ENCODE data around the gene TBX1. TPM values are rescaled to one million over a fixed set of nuclear protein-coding genes. Genes with fewer than 3 reads are reported as not detected.
"Not testable (repeated sequence)": the region's sequence is repeated elsewhere in the genome, so short reads cannot be mapped to it uniquely, and the experiment has no call there.

Gene TBX1
- total and polyA plus RNA-seq, 4 donors, result 1.1 to 7.8 (median 4.0) TPM

DNA sequence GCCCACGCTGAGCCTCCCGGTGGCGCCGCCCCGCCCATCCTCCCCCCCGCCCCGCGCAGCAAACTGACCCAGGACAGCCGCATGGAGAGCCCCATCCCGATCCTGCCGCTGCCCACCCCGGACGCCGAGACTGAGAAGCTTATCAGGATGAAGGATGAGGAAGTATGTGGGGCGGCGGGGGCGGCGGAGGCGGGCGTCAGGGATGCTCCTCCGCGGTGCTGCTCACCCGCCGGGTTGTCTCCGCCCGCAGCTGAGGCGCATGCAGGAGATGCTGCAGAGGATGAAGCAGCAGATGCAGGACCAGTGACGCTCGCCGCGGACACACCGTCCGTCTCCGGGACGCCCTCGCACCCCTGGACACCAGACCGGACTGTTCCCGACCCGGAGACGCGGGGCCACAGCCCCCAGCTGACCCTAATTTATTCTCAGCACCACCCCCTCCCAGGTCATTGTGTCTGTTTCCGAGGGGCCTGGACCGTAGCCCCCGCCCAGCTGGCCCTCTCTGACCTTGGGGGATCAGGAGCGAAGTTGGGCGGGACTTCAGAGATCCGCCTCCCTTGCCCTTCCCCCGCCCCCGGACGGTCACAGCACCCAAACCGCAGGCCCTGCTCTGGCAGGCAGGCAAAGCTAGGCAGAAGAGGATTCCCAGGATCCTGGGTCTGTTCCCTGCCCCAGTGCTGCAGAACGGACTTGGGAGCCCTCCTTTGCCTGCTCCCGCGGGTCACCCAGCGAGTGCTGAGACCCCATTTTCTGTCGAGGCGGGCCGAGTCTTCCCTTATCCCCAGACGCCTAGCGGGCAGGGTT is 38.2 kb upstream of the TBX1 start:
- H3K4me3 ChIP-seq (ENCODE audit: low read length in 2 of 2), result no peak overlapping the region
- no peak for ATAC-seq (ENCODE audit: low FRiP score)
- H3K27me3 ChIP-seq (ENCODE audit: control insufficient read depth in 1 of 2, insufficient read depth in 2 of 2, low read length in 1 of 2), result no peaks in the 10 kb centered on the region
- no peak for DNase-seq
- 85 to 86% methylated on average over 50 to 60 of the region's 60 CpGs for WGBS, 2 donors
- intact Hi-C loops (cut with DNase I), result no loop called here
- no peaks in the 10 kb centered on the region for H3K9me3 ChIP-seq (ENCODE audit: control insufficient read depth, low read length)
- H3K36me3 ChIP-seq (ENCODE audit: control insufficient read depth in 1 of 2, insufficient read depth in 2 of 2, low read length in 1 of 2), result no peaks in the 10 kb centered on the region
- no peak overlapping the region for H3K27ac ChIP-seq (ENCODE audit: low read depth in 1 of 2, low read length in 2 of 2)
- no peaks in the 10 kb centered on the region for H3K4me1 ChIP-seq (ENCODE audit: control insufficient read depth in 1 of 2, insufficient read depth in 2 of 2, low read length in 2 of 2)

DNA sequence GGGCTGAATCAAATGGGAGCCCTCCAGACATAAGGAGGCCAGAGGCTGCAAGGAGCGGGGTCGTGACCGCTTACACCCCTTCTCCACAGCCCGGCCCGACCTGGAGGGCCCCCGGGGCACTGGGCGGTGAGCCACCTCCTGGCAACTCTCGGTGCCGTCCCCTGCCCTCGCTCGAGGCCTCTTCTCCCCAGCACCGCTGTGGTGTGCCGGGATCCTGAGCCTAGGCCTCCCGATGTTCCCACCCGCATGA is 37.7 kb upstream of the TBX1 start:
- intact Hi-C loops (cut with DNase I), result no loop called here
- 82 to 86% methylated on average over 15 of the region's 15 CpGs for WGBS, 2 donors
- DNase-seq, result no peak
- H3K4me3 ChIP-seq (ENCODE audit: low read length in 2 of 2), result no peak overlapping the region
- H3K36me3 ChIP-seq (ENCODE audit: control insufficient read depth in 1 of 2, insufficient read depth in 2 of 2, low read length in 1 of 2), result no peaks in the 10 kb centered on the region
- H3K27ac ChIP-seq (ENCODE audit: low read depth in 1 of 2, low read length in 2 of 2), result no peak overlapping the region
- no peaks in the 10 kb centered on the region for H3K4me1 ChIP-seq (ENCODE audit: control insufficient read depth in 1 of 2, insufficient read depth in 2 of 2, low read length in 2 of 2)
- H3K9me3 ChIP-seq (ENCODE audit: control insufficient read depth, low read length), result no peaks in the 10 kb centered on the region
- no peaks in the 10 kb centered on the region for H3K27me3 ChIP-seq (ENCODE audit: control insufficient read depth in 1 of 2, insufficient read depth in 2 of 2, low read length in 1 of 2)
- no peak for ATAC-seq (ENCODE audit: low FRiP score)

DNA sequence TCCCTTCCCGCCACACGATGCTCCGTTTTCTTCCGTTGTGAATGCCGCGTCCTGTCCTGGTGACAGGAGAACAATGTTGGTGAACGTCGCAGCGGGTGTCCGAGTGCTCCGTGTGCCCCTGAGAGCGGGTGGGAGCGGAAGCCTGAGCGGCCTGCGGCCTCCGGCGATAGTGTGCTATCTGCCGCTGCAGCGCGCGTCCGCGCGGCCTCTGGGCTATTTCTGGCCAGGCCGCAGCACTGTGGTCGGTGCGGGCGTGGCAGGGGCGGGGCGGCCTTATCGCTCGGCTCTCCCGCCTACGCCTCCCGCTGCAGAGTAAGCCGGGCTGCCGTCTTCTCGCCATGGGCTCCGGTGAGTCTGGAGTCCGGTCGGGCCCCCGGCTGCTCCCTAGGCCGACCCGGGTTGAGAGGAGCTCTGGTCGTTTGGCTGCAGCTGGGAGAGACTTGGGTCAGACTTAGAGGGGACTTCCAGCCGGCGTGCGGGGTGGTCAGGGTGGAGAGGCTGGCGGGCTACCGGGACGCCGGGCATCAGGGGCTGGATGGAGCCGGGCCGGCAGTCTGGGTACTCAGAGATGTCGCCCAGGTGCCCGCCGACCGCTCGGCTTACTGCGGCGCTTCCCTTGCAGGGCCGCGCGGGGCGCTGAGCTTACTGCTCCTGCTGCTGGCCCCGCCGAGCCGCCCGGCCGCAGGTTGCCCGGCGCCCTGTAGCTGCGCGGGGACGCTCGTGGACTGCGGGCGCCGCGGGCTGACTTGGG is 37.2 kb upstream of the TBX1 start, which contains the start of gene GP1BB:
GP1BB (plus strand) TSS at position 308 of the 751 bp plus-strand sequence; CDS start at position 339, 31 bp downstream.
- ATAC-seq (ENCODE audit: low FRiP score), result peak; percentile 3
- intact Hi-C loops (cut with DNase I), result no loop called here
- no peak for DNase-seq
- Histone ChIP-seq H3K4me1 (ENCODE audit: control insufficient read depth in 1 of 2, insufficient read depth in 2 of 2, low read length in 2 of 2) (no peaks in the 10 kb centered on the region), H3K4me3 (ENCODE audit: low read length in 2 of 2) (no peak within 1 kb of the TSS), H3K36me3 (ENCODE audit: control insufficient read depth in 1 of 2, insufficient read depth in 2 of 2, low read length in 1 of 2) (no peaks in the 10 kb centered on the region), H3K27me3 (ENCODE audit: control insufficient read depth in 1 of 2, insufficient read depth in 2 of 2, low read length in 1 of 2) (no peaks in the 10 kb centered on the region), H3K9me3 (ENCODE audit: control insufficient read depth, low read length) (no peaks in the 10 kb centered on the region), H3K27ac (ENCODE audit: low read depth in 1 of 2, low read length in 2 of 2) (no peak within 1 kb of the TSS)
- WGBS, 2 donors, result 80 to 81% methylated on average over 80 of the region's 80 CpGs

DNA sequence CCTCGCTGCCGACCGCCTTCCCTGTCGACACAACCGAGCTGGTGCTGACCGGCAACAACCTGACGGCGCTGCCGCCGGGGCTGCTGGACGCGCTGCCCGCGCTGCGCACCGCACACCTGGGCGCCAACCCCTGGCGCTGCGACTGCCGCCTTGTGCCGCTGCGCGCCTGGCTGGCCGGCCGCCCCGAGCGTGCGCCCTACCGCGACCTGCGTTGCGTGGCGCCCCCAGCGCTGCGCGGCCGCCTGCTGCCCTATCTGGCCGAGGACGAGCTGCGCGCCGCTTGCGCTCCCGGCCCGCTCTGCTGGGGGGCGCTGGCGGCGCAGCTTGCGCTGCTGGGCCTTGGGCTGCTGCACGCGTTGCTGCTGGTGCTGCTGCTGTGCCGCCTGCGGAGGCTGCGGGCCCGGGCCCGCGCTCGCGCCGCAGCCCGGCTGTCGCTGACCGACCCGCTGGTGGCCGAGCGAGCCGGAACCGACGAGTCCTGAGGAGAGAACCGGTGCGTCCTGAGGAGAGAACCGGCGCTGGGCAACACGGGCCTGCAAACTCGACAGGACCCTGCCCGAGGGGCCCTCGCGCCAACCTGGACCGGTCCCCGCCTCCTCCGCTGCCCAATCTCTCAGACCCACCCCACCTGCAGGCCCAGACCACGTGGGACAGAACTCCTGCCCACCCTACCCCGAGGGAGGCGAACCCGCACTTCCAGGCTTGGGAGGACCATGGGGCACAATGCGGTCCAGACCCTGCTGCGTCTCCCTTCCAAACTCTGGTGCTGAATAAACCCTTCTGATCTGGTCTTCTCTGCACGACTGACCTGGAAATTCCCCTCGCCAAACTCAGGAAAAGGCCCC is 36.4 kb upstream of the TBX1 start:
- DNase-seq (no peak), ATAC-seq (ENCODE audit: low FRiP score) (no peak)
- no peaks in the 10 kb centered on the region for H3K27me3 ChIP-seq (ENCODE audit: control insufficient read depth in 1 of 2, insufficient read depth in 2 of 2, low read length in 1 of 2)
- H3K9me3 ChIP-seq (ENCODE audit: control insufficient read depth, low read length), result no peaks in the 10 kb centered on the region
- H3K4me1 ChIP-seq (ENCODE audit: control insufficient read depth in 1 of 2, insufficient read depth in 2 of 2, low read length in 2 of 2), result no peaks in the 10 kb centered on the region
- no peaks in the 10 kb centered on the region for H3K36me3 ChIP-seq (ENCODE audit: control insufficient read depth in 1 of 2, insufficient read depth in 2 of 2, low read length in 1 of 2)
- WGBS, 2 donors, result 82 to 87% methylated on average over 78 to 89 of the region's 89 CpGs
- H3K27ac ChIP-seq (ENCODE audit: low read depth in 1 of 2, low read length in 2 of 2), result no peak overlapping the region
- intact Hi-C loops (cut with DNase I), result no loop called here
- H3K4me3 ChIP-seq (ENCODE audit: low read length in 2 of 2), result no peak overlapping the region

DNA sequence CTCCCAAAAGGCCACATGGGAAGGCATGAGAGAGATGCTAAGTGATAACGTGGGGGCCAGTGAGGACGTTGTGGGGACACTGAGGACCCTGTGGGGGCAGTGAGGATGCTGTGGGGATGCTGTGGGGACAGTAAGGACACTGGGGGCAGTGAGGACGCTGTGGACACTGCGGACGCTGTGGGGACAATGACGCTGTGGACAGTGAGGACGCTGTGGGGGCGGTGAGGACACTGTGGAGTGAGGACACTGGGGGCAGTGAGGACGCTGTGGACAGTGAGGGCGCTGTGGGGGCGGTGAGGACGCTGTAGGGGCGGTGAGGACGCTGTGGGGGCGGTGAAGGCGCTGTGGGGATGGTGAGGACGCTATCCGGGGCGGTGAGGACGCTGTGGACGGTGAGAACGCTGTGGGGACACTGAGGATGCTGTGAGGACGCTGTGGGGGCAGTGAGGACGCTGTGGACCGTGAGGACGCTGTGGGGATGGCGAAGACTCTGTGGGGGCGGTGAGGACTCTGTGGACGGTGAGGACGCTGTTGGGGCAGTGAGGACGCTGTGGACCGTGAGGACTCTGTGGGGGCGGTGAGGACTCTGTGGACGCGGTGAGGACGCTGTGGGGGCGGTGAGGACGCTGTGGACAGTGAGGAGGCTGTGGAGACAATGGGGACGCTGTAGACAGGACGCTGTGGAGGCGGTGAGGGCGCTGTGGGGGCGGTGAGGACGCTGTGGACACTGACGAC is 35.5 kb upstream of the TBX1 start:
- intact Hi-C loops (cut with DNase I), result no loop called here
- Histone ChIP-seq H3K4me3 (ENCODE audit: low read length in 2 of 2) (no peak overlapping the region), H3K9me3 (ENCODE audit: control insufficient read depth, low read length) (no peaks in the 10 kb centered on the region), H3K4me1 (ENCODE audit: control insufficient read depth in 1 of 2, insufficient read depth in 2 of 2, low read length in 2 of 2) (no peaks in the 10 kb centered on the region), H3K27me3 (ENCODE audit: control insufficient read depth in 1 of 2, insufficient read depth in 2 of 2, low read length in 1 of 2) (no peaks in the 10 kb centered on the region), H3K36me3 (ENCODE audit: control insufficient read depth in 1 of 2, insufficient read depth in 2 of 2, low read length in 1 of 2) (no peaks in the 10 kb centered on the region), H3K27ac (ENCODE audit: low read depth in 1 of 2, low read length in 2 of 2) (no peak overlapping the region)
- ATAC-seq (ENCODE audit: low FRiP score) (no peak), DNase-seq (no peak)
- WGBS, 2 donors, result 77% methylated on average over 45 of the region's 45 CpGs

DNA sequence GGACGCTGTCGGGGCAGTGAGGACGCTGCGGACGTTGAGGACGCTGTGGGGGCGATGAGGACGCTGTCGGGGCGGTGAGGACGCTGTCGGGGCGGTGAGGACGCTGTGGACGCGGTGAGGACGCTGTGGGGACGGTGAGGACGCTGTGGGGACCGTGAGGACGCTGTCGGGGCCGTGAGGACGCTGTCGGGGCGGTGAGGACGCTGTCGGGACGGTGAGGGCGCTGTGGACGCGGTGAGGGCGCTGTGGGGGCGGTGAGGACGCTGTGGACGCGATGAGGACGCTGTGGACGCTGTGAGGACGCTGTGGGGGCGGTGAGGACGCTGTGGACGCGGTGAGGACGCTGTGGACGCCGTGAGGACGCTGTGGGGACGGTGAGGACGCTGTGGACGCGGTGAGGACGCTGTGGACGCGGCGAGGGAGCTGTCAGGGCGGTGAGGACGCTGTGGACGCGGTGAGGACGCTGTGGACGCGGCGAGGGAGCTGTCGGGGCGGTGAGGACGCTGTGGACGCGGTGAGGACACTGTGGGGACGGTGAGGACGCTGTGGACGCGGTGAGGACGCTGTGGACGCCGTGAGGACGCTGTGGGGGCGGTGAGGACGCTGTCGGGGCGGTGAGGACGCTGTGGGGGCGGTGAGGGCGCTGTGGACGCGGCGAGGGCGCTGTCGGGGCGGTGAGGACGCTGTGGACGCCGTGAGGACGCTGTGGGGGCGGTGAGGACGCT is 34.4 kb upstream of the TBX1 start:
- H3K27ac ChIP-seq (ENCODE audit: low read depth in 1 of 2, low read length in 2 of 2); H3K27me3 ChIP-seq (ENCODE audit: control insufficient read depth in 1 of 2, insufficient read depth in 2 of 2, low read length in 1 of 2); H3K36me3 ChIP-seq (ENCODE audit: control insufficient read depth in 1 of 2, insufficient read depth in 2 of 2, low read length in 1 of 2); DNase-seq; intact Hi-C loops (cut with DNase I); H3K4me1 ChIP-seq (ENCODE audit: control insufficient read depth in 1 of 2, insufficient read depth in 2 of 2, low read length in 2 of 2); H3K4me3 ChIP-seq (ENCODE audit: low read length in 2 of 2); ATAC-seq (ENCODE audit: low FRiP score); H3K9me3 ChIP-seq (ENCODE audit: control insufficient read depth, low read length): not testable (repeated sequence)
- WGBS, 2 donors, result 74 to 86% methylated on average over 88 to 96 of the region's 96 CpGs

DNA sequence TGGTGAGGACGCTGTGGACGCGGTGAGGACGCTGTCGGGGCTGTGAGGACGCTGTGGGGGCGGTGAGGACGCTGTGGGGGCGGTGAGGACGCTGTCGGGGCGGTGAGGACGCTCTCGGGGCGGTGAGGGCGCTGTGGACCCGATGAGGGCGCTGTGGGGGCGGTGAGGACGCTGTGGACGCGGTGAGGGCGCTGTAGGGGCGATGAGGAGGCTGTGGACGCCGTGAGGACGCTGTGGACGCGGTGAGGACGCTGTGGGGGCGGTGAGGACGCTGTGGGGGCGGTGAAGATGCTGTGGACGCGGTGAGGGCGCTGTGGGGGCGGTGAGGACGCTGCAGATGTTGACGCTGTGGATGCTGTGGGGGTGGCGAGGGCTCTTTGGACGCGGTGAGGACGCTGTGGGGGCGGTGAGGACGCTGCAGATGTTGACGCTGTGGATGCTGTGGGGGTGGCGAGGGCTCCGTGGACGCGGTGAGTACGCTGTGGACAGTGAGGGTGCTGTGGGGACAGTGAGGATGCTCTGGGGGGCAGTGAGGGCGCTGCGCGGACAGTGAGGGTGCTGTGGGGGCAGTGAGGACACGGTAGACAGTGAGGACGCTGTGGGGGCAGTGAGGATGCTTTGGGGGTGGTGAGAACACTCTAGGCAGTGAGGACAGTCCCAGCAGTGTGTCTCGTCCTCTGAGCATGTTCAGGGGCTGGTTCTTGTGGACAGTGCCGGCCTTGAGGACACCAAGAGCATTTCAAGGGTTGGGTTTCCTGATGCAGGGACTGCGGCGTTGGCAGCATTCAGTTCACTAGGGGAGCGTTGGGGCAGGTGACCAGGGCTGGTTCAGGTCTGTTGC is 33.0 kb upstream of the TBX1 start:
- Histone ChIP-seq H3K4me1 (ENCODE audit: control insufficient read depth in 1 of 2, insufficient read depth in 2 of 2, low read length in 2 of 2) (no peaks in the 10 kb centered on the region), H3K36me3 (ENCODE audit: control insufficient read depth in 1 of 2, insufficient read depth in 2 of 2, low read length in 1 of 2) (no peaks in the 10 kb centered on the region), H3K27me3 (ENCODE audit: control insufficient read depth in 1 of 2, insufficient read depth in 2 of 2, low read length in 1 of 2) (no peaks in the 10 kb centered on the region), H3K4me3 (ENCODE audit: low read length in 2 of 2) (no peak overlapping the region), H3K9me3 (ENCODE audit: control insufficient read depth, low read length) (no peaks in the 10 kb centered on the region), H3K27ac (ENCODE audit: low read depth in 1 of 2, low read length in 2 of 2) (no peak overlapping the region)
- ATAC-seq (ENCODE audit: low FRiP score) (no peak), DNase-seq (no peak)
- 68 to 72% methylated on average over 59 to 61 of the region's 61 CpGs for WGBS, 2 donors
- intact Hi-C loops (cut with DNase I), result no loop called here

All from aorta (tissue), 5 donors.